HCT116 (cell line): ENCODE data around the gene SELENOS. TPM values are rescaled to one million over a fixed set of nuclear protein-coding genes. Genes with fewer than 3 reads are reported as not detected.

Experiments
- ATAC-seq: fragments of 200-7000 bp; cut with Tn5 transposase; 2 replicates; pipeline ENCODE4 v1.9.1; 2020; ENCODE audit warnings: mild to moderate bottlenecking, moderate library complexity
- BruUV-seq: library from RNA; stranded (reverse); fragments of 400-500 nt; replicated peaks from 2 replicates; lab custom pipeline; 2021; lab: Mats Ljungman, UMichigan
- CTCF ChIA-PET: fragments of 300-600 bp; sonication (Branson Sonifier 250); formaldehyde crosslinking; loops from one replicate; lab custom pipeline; 2021; ENCODE audit warnings: antibody characterized with exemption; lab: Charles Lee
- POLR2A ChIA-PET: fragments of 300-600, 350-600 bp; sonication (Branson Sonifier 250); formaldehyde crosslinking; loops from one replicate; lab custom pipeline; 2021; ENCODE audit warnings: antibody characterized with exemption; lab: Charles Lee
- RAD21 ChIA-PET, 2 experiments: fragments of 300-600 bp; sonication (Branson Sonifier 250); formaldehyde crosslinking; loops; one replicate each; lab custom pipeline; 2023; ENCODE audit warnings: low total read pairs in 2 of 2; ENCODE audit not compliant: uncharacterized antibody in 2 of 2, unreplicated experiment in 2 of 2, low non-redundant PET in 1 of 2; lab: Charles Lee
- DNase-seq: peaks from one replicate; pipeline ENCODE4 v3.0.0-alpha.2; 2010; ENCODE audit warnings: low read depth, low spot score
- H2AFZ ChIP-seq: fragments of 200-600 bp; shearing (Covaris generic), sonication (generic); 2 replicates; pipeline ENCODE4 v1.6.1; 2017; ENCODE audit warnings: low read depth, mixed run types, mixed read lengths, antibody characterized with exemption, low read length; ENCODE audit not compliant: poor library complexity, severe bottlenecking
- H3K27ac ChIP-seq: 2 replicates; pipeline ENCODE4 v1.5.1; 2012; ENCODE audit warnings: low read depth, low read length
- H3K27me3 ChIP-seq: fragments of 200-600 bp; sonication (generic); 2 replicates; pipeline ENCODE4 v1.6.1; 2016; ENCODE audit warnings: mixed run types, low read length, mixed read lengths; ENCODE audit not compliant: insufficient read depth
- H3K36me3 ChIP-seq, 2 experiments: fragments of 200-500 bp in 1 of 2; fragments of 200-600 bp in 1 of 2; sonication (Bioruptor generic) in 1 of 2; sonication (generic) in 1 of 2; 2 replicates each; pipeline versions ENCODE4 v1.5.1 to v1.6.1; 2014 to 2016; ENCODE audit warnings: low read length in 2 of 2, inconsistent platforms in 1 of 2, mixed read lengths in 1 of 2, mixed run types in 1 of 2; ENCODE audit not compliant: insufficient read depth in 2 of 2, control insufficient read depth in 1 of 2
- H3K4me1 ChIP-seq, 2 experiments: fragments of 200-600 bp in 1 of 2; sonication (generic) in 1 of 2; 2 replicates each; pipeline versions ENCODE4 v1.5.1 to v1.6.1; 2012 to 2017; ENCODE audit warnings: low read length in 2 of 2, inconsistent platforms in 1 of 2, mild to moderate bottlenecking in 1 of 2, mixed read lengths in 1 of 2, mixed run types in 1 of 2, moderate library complexity in 1 of 2; ENCODE audit not compliant: insufficient read depth in 2 of 2, control insufficient read depth in 1 of 2
- H3K4me2 ChIP-seq: fragments of 200-600 bp; sonication (generic); 2 replicates; pipeline ENCODE4 v1.6.1; 2017; ENCODE audit warnings: mixed run types, low read length, mixed read lengths
- H3K4me3 ChIP-seq, 2 experiments: fragments of 200-600 bp in 1 of 2; sonication (generic) in 1 of 2; replicated peaks in 1 of 2; 2 replicates each; pipeline ENCODE4 v1.5.1; 2011 to 2016; ENCODE audit warnings: low read length in 2 of 2, control low read depth in 1 of 2, low read depth in 1 of 2, mild to moderate bottlenecking in 1 of 2, mixed read lengths in 1 of 2, mixed run types in 1 of 2
- H3K79me2 ChIP-seq: fragments of 200-600 bp; sonication (generic); 2 replicates; pipeline ENCODE4 v1.6.1; 2017; ENCODE audit warnings: mild to moderate bottlenecking, mixed run types, low read length, moderate library complexity, mixed read lengths; ENCODE audit not compliant: insufficient read depth
- H3K9ac ChIP-seq: fragments of 200-600 bp; sonication (generic); 2 replicates; pipeline ENCODE4 v1.6.1; 2016; ENCODE audit warnings: low read length, mixed read lengths
- H3K9me2 ChIP-seq: fragments of 200-600 bp; sonication (generic), shearing (Covaris generic); 2 replicates; pipeline ENCODE4 v1.6.1; 2017; ENCODE audit warnings: mixed run types, mild to moderate bottlenecking, moderate library complexity; ENCODE audit not compliant: insufficient read depth
- H3K9me3 ChIP-seq, 2 experiments: fragments of 200-500 bp in 1 of 2; fragments of 200-600 bp in 1 of 2; sonication (Bioruptor generic) in 1 of 2; sonication (generic) in 1 of 2; 2 replicates each; pipeline ENCODE4 v1.6.1; 2014 to 2017; ENCODE audit warnings: low read length in 2 of 2, mixed read lengths in 2 of 2, inconsistent platforms in 1 of 2, low read depth in 1 of 2, mild to moderate bottlenecking in 1 of 2, mixed run types in 1 of 2, moderate library complexity in 1 of 2; ENCODE audit not compliant: control insufficient read depth in 1 of 2, insufficient read depth in 1 of 2
- H4K20me1 ChIP-seq: fragments of 200-600 bp; sonication (generic), shearing (Covaris generic); 2 replicates; pipeline ENCODE4 v1.6.1; 2017; ENCODE audit warnings: mixed run types, mild to moderate bottlenecking, moderate library complexity; ENCODE audit not compliant: insufficient read depth
- CBX3 ChIP-seq: IDR thresholded peaks from 2 replicates; pipeline ENCODE4 v1.6.1; 2012; ENCODE audit warnings: low read depth
- CEBPB ChIP-seq: IDR thresholded peaks from 2 replicates; pipeline ENCODE4 v1.6.1; 2012; ENCODE audit warnings: low read depth
- EGR1 ChIP-seq: IDR thresholded peaks from 2 replicates; pipeline ENCODE4 v1.6.1; 2012; ENCODE audit warnings: low read depth
- EZH2 ChIP-seq: fragments of 200-600 bp; sonication (generic); IDR thresholded peaks from 2 replicates; pipeline ENCODE4 v1.6.1; 2017; ENCODE audit warnings: antibody characterized with exemption, mixed run types
- FOSL1 ChIP-seq: IDR thresholded peaks from 2 replicates; pipeline ENCODE4 v1.6.1; 2012; ENCODE audit warnings: low read depth
- JUND ChIP-seq: IDR thresholded peaks from 2 replicates; pipeline ENCODE4 v1.6.1; 2012
- POLR2A ChIP-seq: IDR thresholded peaks from 2 replicates; pipeline ENCODE4 v1.7.0; 2011; ENCODE audit warnings: borderline replicate concordance; ENCODE audit not compliant: insufficient read depth, insufficient read length; ENCODE audit errors: extremely low read depth
- POLR2AphosphoS5 ChIP-seq: IDR thresholded peaks from 2 replicates; pipeline ENCODE4 v1.6.1; 2011; ENCODE audit warnings: mild to moderate bottlenecking, low read depth, low read length, moderate library complexity
- TCF7L2 ChIP-seq: IDR thresholded peaks from 2 replicates; pipeline ENCODE4 v1.7.0; 2011; ENCODE audit warnings: borderline replicate concordance, inconsistent platforms; ENCODE audit not compliant: insufficient read depth, insufficient read length; ENCODE audit errors: extremely low read depth
- ZFX ChIP-seq: fragments of 450-650 bp; IDR thresholded peaks from 2 replicates; pipeline ENCODE4 v1.6.1; 2017
- intact Hi-C: fragments of 100-400 bp; cut with micrococcal nuclease; formaldehyde crosslinking; loops from 2 replicates; pipeline ENCODE4 v1.10.0; 2022
- total RNA-seq: library from RNA; stranded (reverse); gene quantifications from one replicate; pipeline ENCODE4 v1.2.1, GENCODE V29; 2021; ENCODE audit not compliant: unreplicated experiment
- TF ChIP-seq, protein P1 (sequence below): IDR thresholded peaks from 2 replicates; pipeline ENCODE4 v1.6.1; 2012
- TF ChIP-seq, protein P2 (sequence below): IDR thresholded peaks from 2 replicates; pipeline ENCODE4 v1.6.1; 2012
- TF ChIP-seq, protein P3 (sequence below): IDR thresholded peaks from 2 replicates; pipeline ENCODE4 v1.6.1; 2012; ENCODE audit warnings: low read depth

The SELENOS gene
- total RNA-seq, 1 experiment from 2014 or later: 45.6 TPM

DNA sequence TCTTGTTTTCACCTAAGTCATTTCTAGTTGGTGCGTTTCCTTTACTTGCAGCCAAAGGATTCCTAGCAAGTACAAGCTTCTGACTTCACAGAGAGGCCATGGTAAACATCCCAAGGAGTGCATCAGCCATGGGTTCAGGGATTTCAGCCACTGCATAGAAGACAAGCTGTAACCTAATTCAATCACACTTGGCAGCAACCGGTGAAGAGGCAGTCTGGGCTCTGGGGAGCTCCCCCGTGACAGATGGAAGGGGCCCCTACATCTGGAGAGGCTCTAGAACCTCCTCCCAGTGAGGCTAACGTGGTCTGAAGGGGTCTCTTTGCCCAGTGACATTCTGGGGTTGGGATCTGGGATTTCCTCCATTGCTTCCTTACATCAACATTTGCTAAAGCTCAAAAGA is 26.1 kb upstream of the SELENOS start:
- RAD21 ChIA-PET: no interaction called here
- Histone ChIP-seq H3K4me2 (no peak overlapping the region), H3K36me3 (no peaks in the 10 kb centered on the region), H3K4me3 (no peak overlapping the region), H3K27ac (no peak overlapping the region), H3K79me2 (no peaks in the 10 kb centered on the region), H3K9ac (no peak overlapping the region), H3K27me3 (no peaks in the 10 kb centered on the region), H4K20me1 (no peaks in the 10 kb centered on the region), H3K4me1 (no peaks in the 10 kb centered on the region), H3K9me3 (no peaks in the 10 kb centered on the region), H3K9me2 (no peaks in the 10 kb centered on the region), H2AFZ (no peak overlapping the region)
- no TSS peak for BruUV-seq
- POLR2A ChIA-PET: no interaction called here
- ATAC-seq (no peak), DNase-seq (no peak)
- CTCF ChIA-PET: interaction anchor here (1.0 to 2.0 kb wide), 2 partner anchors 15 to 338 kb away, joined by 3 to 4 read pairs; no protein-coding TSS in a partner anchor
- TF ChIP-seq POLR2A (no peak), JUND (no peak), ZFX (no peak), CBX3 (no peak), CEBPB (no peak), TCF7L2 (no peak), POLR2AphosphoS5 (no peak), EGR1 (no peak), EZH2 (no peak), FOSL1 (no peak)
- TF ChIP-seq, protein P1, sequence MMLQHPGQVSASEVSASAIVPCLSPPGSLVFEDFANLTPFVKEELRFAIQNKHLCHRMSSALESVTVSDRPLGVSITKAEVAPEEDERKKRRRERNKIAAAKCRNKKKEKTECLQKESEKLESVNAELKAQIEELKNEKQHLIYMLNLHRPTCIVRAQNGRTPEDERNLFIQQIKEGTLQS: no peak
- TF ChIP-seq, protein P2, sequence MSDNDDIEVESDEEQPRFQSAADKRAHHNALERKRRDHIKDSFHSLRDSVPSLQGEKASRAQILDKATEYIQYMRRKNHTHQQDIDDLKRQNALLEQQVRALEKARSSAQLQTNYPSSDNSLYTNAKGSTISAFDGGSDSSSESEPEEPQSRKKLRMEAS: no peak
- TF ChIP-seq, protein P3, sequence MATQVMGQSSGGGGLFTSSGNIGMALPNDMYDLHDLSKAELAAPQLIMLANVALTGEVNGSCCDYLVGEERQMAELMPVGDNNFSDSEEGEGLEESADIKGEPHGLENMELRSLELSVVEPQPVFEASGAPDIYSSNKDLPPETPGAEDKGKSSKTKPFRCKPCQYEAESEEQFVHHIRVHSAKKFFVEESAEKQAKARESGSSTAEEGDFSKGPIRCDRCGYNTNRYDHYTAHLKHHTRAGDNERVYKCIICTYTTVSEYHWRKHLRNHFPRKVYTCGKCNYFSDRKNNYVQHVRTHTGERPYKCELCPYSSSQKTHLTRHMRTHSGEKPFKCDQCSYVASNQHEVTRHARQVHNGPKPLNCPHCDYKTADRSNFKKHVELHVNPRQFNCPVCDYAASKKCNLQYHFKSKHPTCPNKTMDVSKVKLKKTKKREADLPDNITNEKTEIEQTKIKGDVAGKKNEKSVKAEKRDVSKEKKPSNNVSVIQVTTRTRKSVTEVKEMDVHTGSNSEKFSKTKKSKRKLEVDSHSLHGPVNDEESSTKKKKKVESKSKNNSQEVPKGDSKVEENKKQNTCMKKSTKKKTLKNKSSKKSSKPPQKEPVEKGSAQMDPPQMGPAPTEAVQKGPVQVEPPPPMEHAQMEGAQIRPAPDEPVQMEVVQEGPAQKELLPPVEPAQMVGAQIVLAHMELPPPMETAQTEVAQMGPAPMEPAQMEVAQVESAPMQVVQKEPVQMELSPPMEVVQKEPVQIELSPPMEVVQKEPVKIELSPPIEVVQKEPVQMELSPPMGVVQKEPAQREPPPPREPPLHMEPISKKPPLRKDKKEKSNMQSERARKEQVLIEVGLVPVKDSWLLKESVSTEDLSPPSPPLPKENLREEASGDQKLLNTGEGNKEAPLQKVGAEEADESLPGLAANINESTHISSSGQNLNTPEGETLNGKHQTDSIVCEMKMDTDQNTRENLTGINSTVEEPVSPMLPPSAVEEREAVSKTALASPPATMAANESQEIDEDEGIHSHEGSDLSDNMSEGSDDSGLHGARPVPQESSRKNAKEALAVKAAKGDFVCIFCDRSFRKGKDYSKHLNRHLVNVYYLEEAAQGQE: no peak
- intact Hi-C loops: no loop called here
